Measurements from ENCODE around the gene CDH23. TPM values are rescaled to one million over a fixed set of nuclear protein-coding genes. Genes with fewer than 3 reads are reported as not detected.
"Not testable (repeated sequence)": the region's sequence is repeated elsewhere in the genome, so short reads cannot be mapped to it uniquely, and the experiment has no call there.

Gene CDH23
- total RNA-seq, 2 experiments from 2014 or later, result 4.7 to 4.9 TPM

DNA sequence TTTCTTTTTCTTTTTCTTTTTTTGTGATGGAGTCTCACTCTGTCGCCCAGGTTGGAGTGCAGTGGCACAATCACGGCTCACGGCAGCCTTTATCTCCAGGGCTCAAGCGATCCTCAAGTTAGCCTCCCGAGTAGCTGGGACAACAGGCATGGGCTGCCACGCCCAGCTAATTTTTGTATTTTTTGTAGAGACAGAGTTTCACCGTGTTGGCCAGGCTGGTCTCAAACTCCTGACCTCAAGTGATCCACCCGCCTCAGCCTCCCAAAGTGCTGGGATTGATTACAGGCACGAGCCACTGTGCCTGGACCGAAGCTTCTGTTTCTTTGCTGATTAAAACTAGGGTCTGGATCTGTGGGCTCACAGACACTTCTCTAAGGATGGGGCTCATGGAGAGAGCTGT lies 37.8 kb upstream of the CDH23 start:
- H3K4me1 Mint-ChIP-seq (ENCODE audit: low read depth); ATAC-seq; H3K4me3 Mint-ChIP-seq; POLR2A ChIA-PET; H3K27me3 Mint-ChIP-seq (ENCODE audit: low read depth); H3K27ac Mint-ChIP-seq; DNase-seq; H3K36me3 Mint-ChIP-seq (ENCODE audit: low read depth); H3K9me3 Mint-ChIP-seq (ENCODE audit: insufficient read depth): not testable (repeated sequence)
- CTCF ChIA-PET, result interaction anchor here (0.7 to 1.6 kb wide), 3 partner anchors 8 to 73 kb away, joined by 3 to 4 read pairs (median 3); no protein-coding TSS in a partner anchor

DNA sequence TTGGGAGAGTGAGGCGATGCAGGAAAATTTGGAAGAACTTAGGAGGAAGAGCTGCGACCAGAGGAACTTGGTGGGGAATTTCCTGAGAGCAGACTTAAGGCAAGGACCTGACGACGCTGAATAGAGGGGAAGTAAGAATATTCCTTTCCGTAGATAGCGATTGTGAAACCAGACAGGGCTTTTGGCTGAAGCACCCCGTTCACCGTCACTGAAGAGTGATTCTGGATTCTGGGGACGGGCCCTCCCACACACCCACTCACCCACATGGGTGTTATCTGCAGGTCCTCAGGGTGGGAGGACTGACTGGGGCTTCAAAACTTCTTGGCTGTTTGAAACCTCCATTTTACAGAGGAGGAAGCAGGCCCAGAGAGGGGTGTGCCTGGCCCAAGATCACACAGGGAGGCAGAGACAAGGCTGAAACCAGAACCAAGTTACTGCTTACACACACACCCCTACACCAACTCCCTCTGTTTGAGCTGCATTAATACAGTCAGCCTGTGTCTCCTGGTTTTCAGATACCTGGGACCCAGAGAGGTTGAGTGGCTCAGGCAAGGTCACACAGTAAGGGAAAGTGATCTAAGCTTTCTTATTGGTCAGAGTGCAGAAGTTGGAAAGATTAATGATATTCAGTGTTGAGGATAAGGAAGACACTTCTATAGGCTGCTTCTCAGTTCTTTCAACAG lies 37.2 kb upstream of the CDH23 start:
- no peaks in the 10 kb centered on the region for H3K27me3 Mint-ChIP-seq (ENCODE audit: low read depth)
- no peak for ATAC-seq
- DNase-seq, result no peak
- ChIA-PET CTCF (interaction anchor here (0.8 to 1.6 kb wide), 2 partner anchors 9 to 74 kb away, joined by 3 to 4 read pairs; no protein-coding TSS in a partner anchor), POLR2A (no interaction called here)
- H3K4me3 Mint-ChIP-seq, result no peak overlapping the region
- H3K27ac Mint-ChIP-seq, result no peak overlapping the region
- no peaks in the 10 kb centered on the region for H3K9me3 Mint-ChIP-seq (ENCODE audit: insufficient read depth)
- no peaks in the 10 kb centered on the region for H3K36me3 Mint-ChIP-seq (ENCODE audit: low read depth)
- H3K4me1 Mint-ChIP-seq (ENCODE audit: low read depth), result no peaks in the 10 kb centered on the region

DNA sequence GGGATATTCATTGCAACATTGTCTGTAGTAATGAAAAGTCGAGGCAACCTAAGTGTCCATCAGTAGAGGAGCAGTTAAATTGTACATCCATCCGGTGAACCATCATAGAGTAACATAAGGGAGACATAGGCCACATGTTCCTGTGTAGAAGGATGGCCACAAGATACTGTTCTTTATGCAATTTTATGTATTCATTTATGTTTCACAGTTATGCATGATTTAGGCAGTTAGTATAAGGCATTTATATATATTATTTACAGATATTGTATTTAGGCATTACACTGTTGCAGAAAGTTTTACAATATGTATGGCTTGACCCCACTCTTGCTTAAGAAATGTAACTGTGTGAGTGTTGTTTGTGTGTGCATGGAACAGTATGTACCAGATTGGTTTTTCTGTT lies 36.0 kb upstream of the CDH23 start:
- no peak for DNase-seq
- POLR2A ChIA-PET, result no interaction called here
- no peak for ATAC-seq

DNA sequence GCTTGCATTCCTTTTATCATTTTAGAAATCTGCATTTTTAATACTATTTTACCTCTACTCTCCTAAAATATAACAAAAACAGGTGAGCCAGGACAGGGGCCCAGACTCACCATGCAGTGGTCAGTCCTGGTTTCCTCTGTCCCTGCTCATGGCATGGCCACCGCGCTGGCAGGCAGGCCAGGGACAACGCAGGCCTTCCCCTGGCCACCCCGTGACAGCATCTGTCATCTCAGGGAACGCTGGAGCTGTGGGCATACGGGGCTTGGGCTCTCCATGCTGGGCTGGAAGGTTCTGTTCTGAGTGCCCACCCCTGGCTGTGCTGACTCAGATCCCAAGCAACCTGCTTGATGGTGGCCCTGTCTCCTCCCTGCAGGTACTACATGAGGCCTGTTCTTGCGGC lies 35.1 kb upstream of the CDH23 start:
- no peak for DNase-seq
- ChIA-PET CTCF (no interaction called here), POLR2A (no interaction called here)
- Mint-ChIP-seq H3K36me3 (ENCODE audit: low read depth) (no peaks in the 10 kb centered on the region), H3K4me3 (no peak overlapping the region), H3K9me3 (ENCODE audit: insufficient read depth) (no peaks in the 10 kb centered on the region), H3K4me1 (ENCODE audit: low read depth) (no peaks in the 10 kb centered on the region), H3K27ac (no peak overlapping the region), H3K27me3 (ENCODE audit: low read depth) (no peaks in the 10 kb centered on the region)
- no peak for ATAC-seq

More for the DNA sequence above, 36.0 kb upstream of the CDH23 start:
- Mint-ChIP-seq H3K36me3 (ENCODE audit: low read depth) (no peaks in the 10 kb centered on the region), H3K4me1 (ENCODE audit: low read depth) (no peaks in the 10 kb centered on the region), H3K27ac (no peak overlapping the region), H3K4me3 (no peak overlapping the region), H3K27me3 (ENCODE audit: low read depth) (no peaks in the 10 kb centered on the region), H3K9me3 (ENCODE audit: insufficient read depth) (no peaks in the 10 kb centered on the region)
- CTCF ChIA-PET, result interaction anchor here (1.0 kb wide), 1 partner anchor 24 kb away, joined by 3 read pairs; no protein-coding TSS in a partner anchor

DNA sequence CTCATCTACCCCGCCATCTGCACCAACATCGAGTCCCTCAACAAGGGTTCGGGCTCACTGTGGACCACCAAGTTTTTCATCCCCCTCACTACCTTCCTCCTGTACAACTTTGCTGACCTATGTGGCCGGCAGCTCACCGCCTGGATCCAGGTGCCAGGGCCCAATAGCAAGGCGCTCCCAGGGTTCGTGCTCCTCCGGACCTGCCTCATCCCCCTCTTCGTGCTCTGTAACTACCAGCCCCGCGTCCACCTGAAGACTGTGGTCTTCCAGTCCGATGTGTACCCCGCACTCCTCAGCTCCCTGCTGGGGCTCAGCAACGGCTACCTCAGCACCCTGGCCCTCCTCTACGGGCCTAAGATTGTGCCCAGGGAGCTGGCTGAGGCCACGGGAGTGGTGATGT lies 34.6 kb upstream of the CDH23 start:
- POLR2A ChIA-PET, result no interaction called here
- Mint-ChIP-seq H3K9me3 (ENCODE audit: insufficient read depth) (no peaks in the 10 kb centered on the region), H3K27ac (no peak overlapping the region), H3K36me3 (ENCODE audit: low read depth) (no peaks in the 10 kb centered on the region), H3K4me1 (ENCODE audit: low read depth) (no peaks in the 10 kb centered on the region), H3K4me3 (no peak overlapping the region), H3K27me3 (ENCODE audit: low read depth) (no peaks in the 10 kb centered on the region)
- CTCF ChIA-PET, result no interaction called here
- no peak for ATAC-seq
- DNase-seq, result no peak

DNA sequence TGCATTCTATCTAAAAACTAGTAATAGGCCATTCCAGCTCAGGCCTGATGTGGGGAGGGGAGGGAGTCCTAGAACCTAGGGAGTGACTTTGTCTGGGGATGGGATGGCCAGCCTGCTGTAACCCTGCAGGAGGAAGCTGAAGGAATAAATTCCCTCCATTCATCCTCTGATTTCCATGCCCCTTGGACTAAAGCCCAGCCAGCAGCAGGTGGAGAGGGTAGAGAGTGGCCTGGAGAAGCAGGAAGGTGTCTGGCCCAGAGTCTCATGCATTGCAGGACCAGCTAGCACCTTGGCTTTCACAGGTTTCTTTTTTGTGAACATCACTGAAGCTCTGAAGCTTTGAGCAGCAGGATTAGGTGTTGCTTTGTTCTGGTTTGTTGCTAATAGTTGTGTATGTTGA lies 32.8 kb upstream of the CDH23 start:
- Mint-ChIP-seq H3K4me1 (ENCODE audit: low read depth) (no peaks in the 10 kb centered on the region), H3K27me3 (ENCODE audit: low read depth) (no peaks in the 10 kb centered on the region), H3K27ac (no peak overlapping the region), H3K36me3 (ENCODE audit: low read depth) (no peaks in the 10 kb centered on the region), H3K9me3 (ENCODE audit: insufficient read depth) (no peaks in the 10 kb centered on the region), H3K4me3 (no peak overlapping the region)
- ChIA-PET CTCF (no interaction called here), POLR2A (no interaction called here)
- DNase-seq (no peak), ATAC-seq (no peak)

DNA sequence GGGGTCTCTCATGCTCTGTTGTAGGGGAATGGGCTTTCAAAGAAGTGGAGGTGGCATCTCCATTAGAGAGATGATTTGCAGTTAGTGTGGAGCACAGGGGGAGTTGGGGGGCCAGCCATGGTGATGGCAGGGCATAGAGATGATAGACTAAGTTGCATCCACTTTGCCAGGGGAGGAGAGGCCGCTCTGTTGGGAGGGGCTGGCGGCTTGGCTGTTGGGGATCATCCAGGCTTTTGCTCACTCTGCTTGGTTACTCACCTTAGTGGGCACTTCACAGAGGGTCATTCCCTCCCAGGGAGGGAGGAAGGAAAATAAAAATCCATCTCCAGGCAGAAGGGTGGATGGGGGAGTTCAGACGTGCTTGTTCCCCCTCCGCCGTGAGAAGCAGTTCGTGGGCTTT lies 31.4 kb upstream of the CDH23 start:
- Mint-ChIP-seq H3K4me1 (ENCODE audit: low read depth) (no peaks in the 10 kb centered on the region), H3K4me3 (no peak overlapping the region), H3K36me3 (ENCODE audit: low read depth) (no peaks in the 10 kb centered on the region), H3K27ac (no peak overlapping the region), H3K27me3 (ENCODE audit: low read depth) (peaks cover 2% of the 10 kb centered on the region), H3K9me3 (ENCODE audit: insufficient read depth) (no peaks in the 10 kb centered on the region)
- DNase-seq (no peak), ATAC-seq (no peak)
- POLR2A ChIA-PET, result interaction anchor here (0.8 to 1.2 kb wide), 2 partner anchors 11 to 21 kb away, joined by 3 read pairs; no protein-coding TSS in a partner anchor
- CTCF ChIA-PET, result no interaction called here

DNA sequence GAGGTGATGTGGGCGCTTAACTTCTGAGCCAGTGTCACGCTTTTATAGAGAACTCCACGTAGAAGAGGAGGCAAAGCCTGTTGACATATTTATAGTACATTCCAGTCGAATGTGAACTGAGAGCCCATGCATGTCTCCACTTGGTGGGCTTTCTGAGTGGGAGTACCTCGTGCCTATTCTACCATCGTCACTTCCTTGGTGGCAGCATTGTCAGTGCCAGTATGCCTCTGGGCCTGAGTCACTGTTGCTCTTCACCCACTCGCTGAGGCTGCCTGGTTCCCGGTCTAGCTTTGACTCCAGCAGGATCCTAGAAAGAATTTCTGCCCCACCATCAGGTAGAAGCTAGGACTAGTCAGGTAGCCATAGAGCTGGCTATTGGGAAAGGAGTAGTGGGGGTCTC lies 30.0 kb upstream of the CDH23 start:
- ATAC-seq (no peak), DNase-seq (no peak)
- H3K27me3 Mint-ChIP-seq (ENCODE audit: low read depth), result peaks cover 5% of the 10 kb centered on the region
- POLR2A ChIA-PET, result no interaction called here
- H3K4me3 Mint-ChIP-seq, result no peak overlapping the region
- H3K4me1 Mint-ChIP-seq (ENCODE audit: low read depth), result peaks cover 2% of the 10 kb centered on the region
- no peaks in the 10 kb centered on the region for H3K9me3 Mint-ChIP-seq (ENCODE audit: insufficient read depth)
- no peaks in the 10 kb centered on the region for H3K36me3 Mint-ChIP-seq (ENCODE audit: low read depth)
- H3K27ac Mint-ChIP-seq, result no peak overlapping the region
- CTCF ChIA-PET, result interaction anchor here (1.3 kb wide), 1 partner anchor 12 kb away, joined by 3 read pairs; no protein-coding TSS in a partner anchor

DNA sequence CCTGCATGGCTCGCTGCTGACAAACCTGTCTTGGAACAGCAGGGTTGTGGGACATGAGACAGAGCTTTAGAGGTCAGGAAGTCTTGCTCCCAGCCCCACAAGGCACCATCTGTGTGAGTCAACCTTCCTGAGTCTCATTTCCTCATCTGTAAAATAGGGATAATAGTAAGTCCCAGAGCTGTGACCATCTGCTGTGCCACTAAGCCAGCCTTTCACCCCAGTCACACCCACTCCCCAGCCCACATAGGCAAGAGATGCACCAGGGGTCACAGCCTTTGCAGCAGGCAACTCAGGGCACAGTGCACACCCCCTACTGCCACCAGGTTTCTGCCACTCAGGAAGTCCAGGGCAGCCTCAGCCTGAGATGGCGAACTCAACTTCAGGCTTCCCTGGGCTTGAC lies 29.4 kb upstream of the CDH23 start:
- CTCF ChIA-PET, result interaction anchor here (1.1 to 1.3 kb wide), 2 partner anchors 12 to 48 kb away, joined by 3 read pairs; no protein-coding TSS in a partner anchor
- H3K36me3 Mint-ChIP-seq (ENCODE audit: low read depth), result no peaks in the 10 kb centered on the region
- POLR2A ChIA-PET, result no interaction called here
- H3K27me3 Mint-ChIP-seq (ENCODE audit: low read depth), result peaks cover 8% of the 10 kb centered on the region
- no peaks in the 10 kb centered on the region for H3K9me3 Mint-ChIP-seq (ENCODE audit: insufficient read depth)
- peaks cover 4% of the 10 kb centered on the region for H3K4me1 Mint-ChIP-seq (ENCODE audit: low read depth)
- ATAC-seq, result no peak
- no peak overlapping the region for H3K4me3 Mint-ChIP-seq
- DNase-seq, result no peak
- H3K27ac Mint-ChIP-seq, result no peak overlapping the region

DNA sequence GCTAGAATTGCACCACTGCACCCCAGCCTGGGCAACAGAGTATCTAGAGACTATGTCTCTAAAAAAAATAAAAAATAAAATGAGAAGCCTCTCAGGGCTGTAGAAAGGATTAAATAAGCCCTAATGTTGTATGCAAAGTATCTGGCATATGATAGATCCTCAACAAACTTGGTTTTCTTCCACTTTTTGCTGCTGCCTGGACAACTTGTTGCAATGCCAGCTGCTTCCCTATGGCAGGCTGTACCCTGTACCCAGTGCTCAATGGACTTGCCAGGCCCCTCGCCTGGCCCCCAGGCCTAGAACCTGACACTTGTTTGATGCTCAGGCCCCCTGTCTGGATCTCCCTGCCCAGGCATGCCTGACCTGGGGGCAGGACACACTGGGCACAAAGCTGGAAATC lies 28.5 kb upstream of the CDH23 start:
- peaks cover 11% of the 10 kb centered on the region for H3K27me3 Mint-ChIP-seq (ENCODE audit: low read depth)
- no peaks in the 10 kb centered on the region for H3K36me3 Mint-ChIP-seq (ENCODE audit: low read depth)
- no peak for DNase-seq
- CTCF ChIA-PET, result interaction anchor here (1.1 kb wide), 1 partner anchor 47 kb away, joined by 3 read pairs; no protein-coding TSS in a partner anchor
- H3K4me3 Mint-ChIP-seq, result no peak overlapping the region
- no peak overlapping the region for H3K27ac Mint-ChIP-seq
- H3K9me3 Mint-ChIP-seq (ENCODE audit: insufficient read depth), result no peaks in the 10 kb centered on the region
- ATAC-seq, result no peak
- H3K4me1 Mint-ChIP-seq (ENCODE audit: low read depth), result peaks cover 4% of the 10 kb centered on the region
- POLR2A ChIA-PET, result no interaction called here

DNA sequence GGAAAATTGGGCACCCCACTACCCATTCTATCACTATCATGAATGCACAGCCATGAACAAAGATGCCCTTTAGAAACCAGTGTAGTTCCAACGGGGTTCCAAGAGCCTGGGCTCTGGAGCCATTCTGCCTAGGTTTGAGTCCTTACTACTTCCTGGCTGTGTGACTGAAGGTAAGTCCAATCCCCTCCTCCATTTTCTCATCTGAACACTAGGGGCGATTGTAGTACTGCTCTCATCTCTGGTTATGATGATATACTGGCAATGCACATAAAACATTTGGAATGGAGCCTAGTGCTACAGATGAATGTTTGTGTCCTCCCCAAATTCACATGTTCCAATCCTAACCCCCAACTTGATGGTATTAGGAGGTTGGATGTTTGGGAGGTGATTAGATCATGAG lies 28.1 kb upstream of the CDH23 start:
- ChIA-PET CTCF (interaction anchor here (1.8 kb wide), 1 partner anchor 15 kb away, joined by 7 read pairs; no protein-coding TSS in a partner anchor), POLR2A (no interaction called here)
- Mint-ChIP-seq H3K27me3 (ENCODE audit: low read depth) (peaks cover 13% of the 10 kb centered on the region), H3K9me3 (ENCODE audit: insufficient read depth) (no peaks in the 10 kb centered on the region), H3K4me3 (no peak overlapping the region), H3K4me1 (ENCODE audit: low read depth) (peaks cover 4% of the 10 kb centered on the region), H3K36me3 (ENCODE audit: low read depth) (no peaks in the 10 kb centered on the region), H3K27ac (no peak overlapping the region)
- ATAC-seq (no peak), DNase-seq (no peak)

DNA sequence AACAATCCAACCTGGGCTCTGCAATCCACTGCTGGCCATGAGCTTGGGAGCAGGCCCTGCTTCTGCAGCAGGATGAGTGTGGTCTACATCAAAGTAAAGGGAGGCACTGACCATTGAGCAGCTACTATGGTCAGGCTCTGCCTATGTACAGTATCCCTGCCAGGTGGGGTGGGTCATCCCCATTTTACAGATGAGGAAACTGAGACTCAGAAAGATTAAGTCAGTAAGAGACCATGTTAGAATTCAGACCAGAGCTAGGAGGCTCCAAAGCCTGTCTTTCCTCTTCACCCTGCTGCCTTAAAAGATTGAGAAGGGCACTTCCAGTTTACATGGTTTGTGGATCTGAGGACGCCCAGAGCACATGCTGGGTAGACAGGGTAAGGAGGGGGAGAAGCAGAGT lies 27.1 kb upstream of the CDH23 start:
- no peaks in the 10 kb centered on the region for H3K36me3 Mint-ChIP-seq (ENCODE audit: low read depth)
- POLR2A ChIA-PET, result no interaction called here
- peaks cover 4% of the 10 kb centered on the region for H3K4me1 Mint-ChIP-seq (ENCODE audit: low read depth)
- H3K27ac Mint-ChIP-seq, result no peak overlapping the region
- DNase-seq (no peak), ATAC-seq (no peak)
- H3K27me3 Mint-ChIP-seq (ENCODE audit: low read depth), result peaks cover 13% of the 10 kb centered on the region
- CTCF ChIA-PET, result interaction anchor here (1.8 kb wide), 1 partner anchor 14 kb away, joined by 7 read pairs; no protein-coding TSS in a partner anchor
- H3K9me3 Mint-ChIP-seq (ENCODE audit: insufficient read depth), result no peaks in the 10 kb centered on the region
- H3K4me3 Mint-ChIP-seq, result no peak overlapping the region

Measured in activated CD8-positive, alpha-beta T cell treated with anti-CD3 and anti-CD28 coated beads, Interleukin-2, amount 10 ng/mL, durations not matched to agents 7 days and 5 days (primary cell).